Nephron progenitor cell (in vitro differentiated cells): Measurements from ENCODE around the gene MRFAP1L1.

Source experiments
- DNase-seq: peaks from one replicate; pipeline ENCODE4 v3.0.0; 2021
- H3K27ac Mint-ChIP-seq: 2 replicates; pipeline ENCODE4 v1.8.0; 2021; ENCODE audit warnings: mild to moderate bottlenecking, moderate library complexity, mixed read lengths
- H3K27me3 Mint-ChIP-seq: 2 replicates; pipeline ENCODE4 v1.8.0; 2021; ENCODE audit warnings: mild to moderate bottlenecking, low read depth, mixed read lengths; ENCODE audit not compliant: poor library complexity
- H3K36me3 Mint-ChIP-seq: 2 replicates; pipeline ENCODE4 v1.8.0; 2021; ENCODE audit warnings: low read depth, mixed read lengths
- H3K4me1 Mint-ChIP-seq: 2 replicates; pipeline ENCODE4 v1.8.0; 2021; ENCODE audit warnings: mixed read lengths
- H3K4me3 Mint-ChIP-seq: 2 replicates; pipeline ENCODE4 v1.8.0; 2021; ENCODE audit warnings: mild to moderate bottlenecking, moderate library complexity, mixed read lengths
- H3K9me3 Mint-ChIP-seq: 2 replicates; pipeline ENCODE4 v1.8.0; 2021; ENCODE audit warnings: mild to moderate bottlenecking, moderate library complexity, mixed read lengths
- TF ChIP-seq, protein P1 (sequence below): fragments of 200-600 bp; sonication (generic); IDR thresholded peaks from 2 replicates; pipeline ENCODE4 v1.5.0; 2021; ENCODE audit warnings: antibody characterized with exemption

The MRFAP1L1 gene

DNA sequence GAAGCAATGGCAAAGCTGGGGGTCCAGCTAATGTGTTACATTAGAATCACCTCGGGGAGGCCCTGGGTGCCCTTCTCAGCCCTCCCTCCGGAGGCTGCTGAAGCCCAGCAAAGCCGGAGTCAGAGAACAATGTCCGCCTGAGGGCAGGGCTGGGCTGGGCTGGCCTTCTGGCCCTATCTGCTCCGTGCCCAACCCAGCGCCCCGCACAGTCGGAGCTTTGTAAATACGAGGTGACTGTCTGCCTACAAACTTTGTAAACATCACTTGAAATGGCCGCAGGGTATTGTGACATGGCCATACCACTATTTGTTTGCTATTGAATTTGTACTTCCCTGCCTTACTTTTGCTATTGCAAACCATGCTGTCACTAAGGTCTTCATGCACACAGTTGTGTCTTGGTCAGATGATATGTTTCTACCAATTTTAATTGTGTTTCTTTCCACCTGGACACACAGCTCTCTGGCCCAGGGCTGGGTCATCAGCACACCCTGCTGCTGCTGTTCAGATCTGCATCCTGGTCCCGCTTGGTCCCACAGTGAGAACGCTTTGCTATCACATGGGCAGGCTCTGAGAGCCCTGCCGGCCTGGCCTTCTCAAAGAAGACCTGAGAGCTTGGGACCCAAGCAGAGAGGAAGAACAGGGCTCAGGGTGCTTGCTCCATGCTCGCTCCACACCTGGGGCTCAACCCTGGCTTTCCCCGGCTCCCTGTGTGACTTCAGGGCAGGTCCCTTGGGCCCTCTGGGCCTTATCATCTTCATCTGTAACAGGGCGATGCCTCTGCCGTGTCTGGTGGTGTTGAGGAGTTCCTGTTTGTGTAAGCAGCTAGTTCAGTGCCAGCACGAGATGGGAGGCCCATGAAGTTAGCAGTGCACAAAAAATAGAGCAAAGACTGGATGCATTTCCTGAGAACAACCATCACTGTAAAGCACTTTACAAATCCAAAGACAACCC, 13.7 kb downstream of the MRFAP1L1 start:
- no peak for DNase-seq
- Mint-ChIP-seq H3K4me1 (peaks cover 45% of the 10 kb centered on the region), H3K27me3 (peaks cover 3% of the 10 kb centered on the region), H3K9me3 (no peaks in the 10 kb centered on the region), H3K4me3 (no peak overlapping the region), H3K36me3 (peaks cover 25% of the 10 kb centered on the region), H3K27ac (peak overlapping the region; percentile 60)
- TF ChIP-seq, protein P1, sequence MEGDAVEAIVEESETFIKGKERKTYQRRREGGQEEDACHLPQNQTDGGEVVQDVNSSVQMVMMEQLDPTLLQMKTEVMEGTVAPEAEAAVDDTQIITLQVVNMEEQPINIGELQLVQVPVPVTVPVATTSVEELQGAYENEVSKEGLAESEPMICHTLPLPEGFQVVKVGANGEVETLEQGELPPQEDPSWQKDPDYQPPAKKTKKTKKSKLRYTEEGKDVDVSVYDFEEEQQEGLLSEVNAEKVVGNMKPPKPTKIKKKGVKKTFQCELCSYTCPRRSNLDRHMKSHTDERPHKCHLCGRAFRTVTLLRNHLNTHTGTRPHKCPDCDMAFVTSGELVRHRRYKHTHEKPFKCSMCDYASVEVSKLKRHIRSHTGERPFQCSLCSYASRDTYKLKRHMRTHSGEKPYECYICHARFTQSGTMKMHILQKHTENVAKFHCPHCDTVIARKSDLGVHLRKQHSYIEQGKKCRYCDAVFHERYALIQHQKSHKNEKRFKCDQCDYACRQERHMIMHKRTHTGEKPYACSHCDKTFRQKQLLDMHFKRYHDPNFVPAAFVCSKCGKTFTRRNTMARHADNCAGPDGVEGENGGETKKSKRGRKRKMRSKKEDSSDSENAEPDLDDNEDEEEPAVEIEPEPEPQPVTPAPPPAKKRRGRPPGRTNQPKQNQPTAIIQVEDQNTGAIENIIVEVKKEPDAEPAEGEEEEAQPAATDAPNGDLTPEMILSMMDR, result no peak

DNA sequence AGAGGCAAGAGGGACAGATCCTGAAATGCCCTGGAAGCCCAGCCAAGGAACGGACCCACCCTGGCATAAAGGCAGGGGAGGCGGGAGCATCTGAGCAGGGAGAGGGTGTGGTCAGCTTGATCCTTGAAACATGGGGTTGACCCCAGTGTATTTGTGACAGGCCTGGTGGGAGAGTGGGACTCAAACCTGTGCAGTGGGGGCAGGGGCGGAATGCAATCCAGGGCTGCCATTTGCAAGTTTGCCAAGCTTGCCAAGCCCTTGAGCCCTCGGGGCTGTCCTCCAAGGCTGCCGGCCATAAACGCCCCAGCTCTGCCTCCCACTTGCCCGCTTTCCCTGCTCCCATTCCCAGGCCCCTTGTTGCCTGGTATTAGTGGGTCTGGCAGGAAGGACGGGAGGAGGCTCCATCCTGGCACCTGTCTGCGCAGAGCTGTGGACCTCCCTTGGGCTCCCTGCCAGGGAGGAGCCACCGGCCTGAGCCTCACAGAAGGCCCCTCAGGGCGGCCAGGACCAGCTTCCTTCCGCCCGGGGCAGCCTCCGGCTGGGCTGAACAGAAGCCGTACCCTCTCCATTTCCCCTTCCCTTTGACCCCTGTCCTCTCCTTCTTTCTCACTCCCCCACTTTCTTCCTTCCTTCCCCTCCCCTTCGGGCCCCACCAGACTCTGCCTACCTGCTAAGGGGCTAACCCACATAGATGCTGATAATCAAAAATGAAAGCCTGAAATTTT, 15.3 kb downstream of the MRFAP1L1 start:
- peak overlapping the region; percentile 98 for H3K27ac Mint-ChIP-seq
- no peak for DNase-seq
- H3K27me3 Mint-ChIP-seq, result peaks cover 3% of the 10 kb centered on the region
- TF ChIP-seq, protein P1, result no peak
- H3K4me1 Mint-ChIP-seq, result peaks cover 61% of the 10 kb centered on the region
- no peaks in the 10 kb centered on the region for H3K9me3 Mint-ChIP-seq
- peaks cover 9% of the 10 kb centered on the region for H3K36me3 Mint-ChIP-seq
- no peak overlapping the region for H3K4me3 Mint-ChIP-seq

DNA sequence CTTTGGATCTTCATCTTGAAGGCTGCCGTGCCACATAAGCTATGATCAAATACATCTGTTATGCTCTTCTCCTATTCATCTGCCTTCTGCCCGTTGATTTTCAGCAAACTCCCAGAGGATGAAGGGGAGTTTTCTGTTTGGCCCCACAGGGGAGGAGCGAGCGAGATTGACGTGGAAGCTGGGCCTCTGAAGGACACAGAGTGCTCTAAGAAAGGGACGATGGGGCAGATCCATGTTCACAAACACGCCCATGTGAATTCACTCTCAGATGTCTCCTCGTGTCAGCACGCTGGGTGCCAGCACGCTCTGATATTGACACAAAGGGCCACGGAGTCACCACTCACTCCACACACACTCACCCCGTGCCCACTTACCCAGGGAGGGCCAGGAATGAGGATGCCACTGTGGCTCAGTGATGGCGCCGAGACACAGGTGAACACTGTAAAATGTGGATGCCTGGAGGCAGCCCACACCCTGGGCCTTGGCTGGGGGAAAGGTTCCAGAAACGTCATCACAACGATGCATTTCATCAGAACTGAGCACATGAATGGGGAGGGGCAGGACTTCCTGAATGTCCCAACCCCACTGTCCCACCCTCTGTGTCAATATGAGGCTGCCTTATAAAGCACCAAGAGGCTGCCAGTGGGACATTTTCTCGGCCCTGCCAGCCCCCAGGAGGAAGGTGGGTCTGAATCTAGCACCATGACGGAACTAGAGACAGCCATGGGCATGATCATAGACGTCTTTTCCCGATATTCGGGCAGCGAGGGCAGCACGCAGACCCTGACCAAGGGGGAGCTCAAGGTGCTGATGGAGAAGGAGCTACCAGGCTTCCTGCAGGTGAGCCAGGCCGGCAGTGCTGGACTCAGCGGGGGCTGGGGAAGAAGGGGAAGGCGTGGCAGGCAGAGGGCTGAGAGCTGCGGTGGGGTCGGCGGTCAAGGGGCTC, 16.2 kb downstream of the MRFAP1L1 start, which contains the start of gene S100P:
TSS of gene S100P (plus strand) at position 648 of the 946 bp plus-strand sequence. CDS start at position 703, 55 bp downstream.
- H3K36me3 Mint-ChIP-seq, result peaks cover 5% of the 10 kb centered on the region
- DNase-seq, result no peak
- H3K27me3 Mint-ChIP-seq, result peaks cover 3% of the 10 kb centered on the region
- TF ChIP-seq, protein P1, result no peak
- peaks cover 69% of the 10 kb centered on the region for H3K4me1 Mint-ChIP-seq
- peak within 1 kb of the TSS; percentile 60 for H3K4me3 Mint-ChIP-seq
- peak within 1 kb of the TSS; percentile 98 for H3K27ac Mint-ChIP-seq
- no peaks in the 10 kb centered on the region for H3K9me3 Mint-ChIP-seq

DNA sequence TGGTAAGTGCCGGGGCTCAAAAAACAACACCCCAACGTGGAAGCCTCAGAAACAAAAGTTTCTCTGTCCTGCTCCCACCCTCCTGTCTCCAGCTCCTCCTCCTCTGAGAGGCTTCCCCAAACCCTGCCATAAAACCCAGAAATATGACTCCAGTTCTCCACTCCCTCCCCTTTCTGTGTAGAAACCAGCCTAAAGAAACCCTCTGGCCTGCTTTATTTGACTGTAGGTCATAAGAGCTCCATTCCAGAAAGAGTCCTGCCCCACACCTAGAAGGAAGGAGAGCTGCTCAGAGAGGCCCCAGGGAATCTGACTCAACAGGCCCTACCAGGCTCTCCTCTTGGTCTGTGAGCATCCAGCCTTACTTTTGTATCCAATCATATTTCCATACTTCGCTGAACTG, 16.9 kb downstream of the MRFAP1L1 start:
- Mint-ChIP-seq H3K27me3 (peaks cover 3% of the 10 kb centered on the region), H3K4me1 (peaks cover 73% of the 10 kb centered on the region), H3K4me3 (peak overlapping the region; percentile 60), H3K9me3 (peaks cover 7% of the 10 kb centered on the region), H3K27ac (peak overlapping the region; percentile 98), H3K36me3 (peaks cover 7% of the 10 kb centered on the region)
- no peak for DNase-seq
- TF ChIP-seq, protein P1, result no peak

DNA sequence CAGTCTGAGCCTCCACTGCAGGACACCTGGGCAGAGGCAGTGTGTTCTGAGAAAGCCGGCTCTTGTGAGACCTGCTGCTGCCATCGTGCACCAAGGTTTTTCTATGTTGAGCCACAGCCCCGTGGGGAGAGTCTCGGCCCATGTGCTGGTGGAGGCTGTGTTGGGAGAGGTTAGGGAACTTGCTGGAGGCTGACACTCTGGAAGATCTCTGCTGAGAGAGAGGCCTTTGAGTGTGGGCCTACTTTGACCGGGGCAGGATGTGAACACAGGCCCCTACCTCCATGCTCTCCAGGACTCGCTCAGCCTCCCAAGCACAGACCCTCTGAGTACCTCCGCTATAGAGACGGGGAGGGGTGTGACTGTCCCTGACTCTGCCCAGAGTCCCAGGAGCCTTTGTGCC, 17.3 kb downstream of the MRFAP1L1 start:
- Mint-ChIP-seq H3K27ac (peak overlapping the region; percentile 98), H3K9me3 (peaks cover 11% of the 10 kb centered on the region), H3K4me1 (peaks cover 73% of the 10 kb centered on the region), H3K36me3 (peaks cover 11% of the 10 kb centered on the region), H3K4me3 (no peak overlapping the region), H3K27me3 (peaks cover 3% of the 10 kb centered on the region)
- DNase-seq, result no peak
- TF ChIP-seq, protein P1, result no peak
